ENCODE data around the gene ADAMTS15.

The ADAMTS15 gene

DNA sequence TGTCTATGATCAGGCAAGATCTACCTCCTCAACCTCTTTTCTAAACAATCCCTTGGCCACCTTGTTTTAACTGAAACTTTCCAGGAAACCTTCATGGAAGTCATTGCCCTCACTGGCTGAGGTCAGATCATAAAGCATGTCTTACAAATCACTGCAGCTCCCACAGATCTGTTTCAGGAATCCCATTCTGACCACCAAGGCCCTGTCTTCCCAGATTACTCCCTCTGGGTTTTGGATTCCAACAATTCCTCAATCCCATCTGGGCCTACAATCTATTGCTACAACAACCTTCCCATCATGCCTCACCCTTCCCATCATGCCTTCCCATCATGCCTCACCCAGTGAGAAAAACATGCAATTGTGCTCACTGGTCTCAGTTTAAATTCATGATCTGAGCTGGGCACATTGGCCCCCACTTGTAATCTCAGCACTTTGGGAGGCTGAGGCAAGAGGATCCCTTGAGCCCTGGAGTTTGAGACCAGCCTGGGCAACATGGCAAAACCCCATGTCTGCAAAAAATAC, 15.9 kb downstream of the ADAMTS15 start:
- no peak for DNase-seq

DNA sequence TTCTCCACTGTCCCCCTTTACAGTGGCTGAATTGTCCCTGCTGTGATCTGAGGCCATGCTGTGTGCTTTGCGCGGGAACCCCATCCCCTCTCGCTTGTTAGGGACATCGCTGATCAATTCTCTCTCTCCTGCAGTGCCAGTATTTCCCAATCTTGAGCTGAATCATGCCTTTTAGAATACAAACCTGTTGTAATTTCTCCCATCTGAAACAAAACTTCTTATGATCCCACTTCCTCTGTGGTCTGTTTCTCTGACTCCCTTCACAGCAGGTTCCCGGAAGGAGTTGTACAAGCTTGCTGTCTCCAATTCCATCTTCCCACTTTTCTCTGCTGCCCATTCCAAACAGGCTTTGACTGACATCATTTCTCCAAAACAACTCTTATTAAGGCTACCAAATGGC, 16.8 kb downstream of the ADAMTS15 start:
- DNase-seq, result no peak

GRCh38 chr11:130467116-130467900, 18.9 kb downstream of the ADAMTS15 start:
- DNase-seq, result no peak

- DNase-seq, result no peak
Measured at GRCh38 chr11:130469181-130469580, 20.7 kb downstream of the ADAMTS15 start.

- DNase-seq, result no peak
Measured at GRCh38 chr11:130470832-130471706, 22.6 kb downstream of the ADAMTS15 start.

- DNase-seq, result no peak
Measured at GRCh38 chr11:130471731-130472433, 23.4 kb downstream of the ADAMTS15 start.

DNA sequence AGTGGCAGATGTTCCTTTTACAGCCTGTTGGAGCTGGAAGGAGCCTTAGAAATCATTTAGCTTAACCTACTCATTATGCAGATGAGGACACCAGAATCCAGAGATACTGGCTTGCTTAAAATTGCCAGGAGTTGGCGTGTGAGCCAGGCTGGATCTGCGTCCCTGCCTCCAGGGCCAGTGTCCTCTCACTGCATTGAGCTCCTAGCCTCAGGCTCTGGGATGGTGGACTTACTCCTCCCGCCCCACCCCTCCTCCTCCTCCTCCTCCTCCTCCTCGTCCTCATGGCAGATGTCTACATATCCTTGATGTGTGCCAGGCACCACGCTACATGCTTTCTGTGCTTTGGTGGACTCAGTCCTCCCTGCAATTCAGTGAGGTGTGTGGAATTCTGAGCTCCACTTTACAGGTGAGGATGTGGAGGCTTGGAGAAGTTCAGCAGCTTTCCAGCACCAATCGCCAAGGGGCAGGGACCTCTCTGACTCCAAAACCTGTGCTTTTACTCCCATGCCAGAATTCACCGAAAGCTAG, 24.1 kb downstream of the ADAMTS15 start:
- DNase-seq, result no peak

DNA sequence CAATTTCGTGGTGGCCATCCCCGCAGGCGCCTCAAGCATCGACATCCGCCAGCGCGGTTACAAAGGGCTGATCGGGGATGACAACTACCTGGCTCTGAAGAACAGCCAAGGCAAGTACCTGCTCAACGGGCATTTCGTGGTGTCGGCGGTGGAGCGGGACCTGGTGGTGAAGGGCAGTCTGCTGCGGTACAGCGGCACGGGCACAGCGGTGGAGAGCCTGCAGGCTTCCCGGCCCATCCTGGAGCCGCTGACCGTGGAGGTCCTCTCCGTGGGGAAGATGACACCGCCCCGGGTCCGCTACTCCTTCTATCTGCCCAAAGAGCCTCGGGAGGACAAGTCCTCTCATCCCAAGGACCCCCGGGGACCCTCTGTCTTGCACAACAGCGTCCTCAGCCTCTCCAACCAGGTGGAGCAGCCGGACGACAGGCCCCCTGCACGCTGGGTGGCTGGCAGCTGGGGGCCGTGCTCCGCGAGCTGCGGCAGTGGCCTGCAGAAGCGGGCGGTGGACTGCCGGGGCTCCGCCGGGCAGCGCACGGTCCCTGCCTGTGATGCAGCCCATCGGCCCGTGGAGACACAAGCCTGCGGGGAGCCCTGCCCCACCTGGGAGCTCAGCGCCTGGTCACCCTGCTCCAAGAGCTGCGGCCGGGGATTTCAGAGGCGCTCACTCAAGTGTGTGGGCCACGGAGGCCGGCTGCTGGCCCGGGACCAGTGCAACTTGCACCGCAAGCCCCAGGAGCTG, 24.8 kb downstream of the ADAMTS15 start:
- DNase-seq, result no peak

DNA sequence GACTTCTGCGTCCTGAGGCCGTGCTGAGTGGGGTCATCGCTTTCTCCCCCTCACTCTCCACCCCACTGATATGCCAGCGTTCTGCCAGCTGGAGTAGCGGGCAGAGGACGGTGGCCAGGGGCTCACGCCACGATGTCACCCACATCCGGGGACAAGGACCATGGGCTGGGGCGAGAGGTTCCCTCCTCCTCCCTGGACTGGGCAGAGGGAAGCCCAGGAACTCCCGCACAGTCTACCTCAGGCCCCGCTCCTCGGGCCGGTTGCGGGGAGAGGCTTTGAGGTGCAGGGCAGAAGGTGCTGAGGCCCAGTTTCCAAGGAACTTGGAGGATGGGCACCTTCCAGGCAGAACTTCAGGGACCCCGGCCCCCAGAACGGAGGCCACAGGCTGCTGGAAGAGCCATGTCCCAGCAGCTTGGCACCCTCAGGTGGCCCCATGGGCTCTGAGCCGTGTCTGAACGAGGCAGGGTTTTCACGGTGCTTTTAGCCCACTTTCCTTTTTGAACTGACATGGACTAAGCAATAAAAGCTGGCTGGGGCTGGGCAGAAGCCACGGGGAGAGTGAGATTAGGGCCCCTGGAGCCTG, 25.4 kb downstream of the ADAMTS15 start:
- DNase-seq, result no peak

DNA sequence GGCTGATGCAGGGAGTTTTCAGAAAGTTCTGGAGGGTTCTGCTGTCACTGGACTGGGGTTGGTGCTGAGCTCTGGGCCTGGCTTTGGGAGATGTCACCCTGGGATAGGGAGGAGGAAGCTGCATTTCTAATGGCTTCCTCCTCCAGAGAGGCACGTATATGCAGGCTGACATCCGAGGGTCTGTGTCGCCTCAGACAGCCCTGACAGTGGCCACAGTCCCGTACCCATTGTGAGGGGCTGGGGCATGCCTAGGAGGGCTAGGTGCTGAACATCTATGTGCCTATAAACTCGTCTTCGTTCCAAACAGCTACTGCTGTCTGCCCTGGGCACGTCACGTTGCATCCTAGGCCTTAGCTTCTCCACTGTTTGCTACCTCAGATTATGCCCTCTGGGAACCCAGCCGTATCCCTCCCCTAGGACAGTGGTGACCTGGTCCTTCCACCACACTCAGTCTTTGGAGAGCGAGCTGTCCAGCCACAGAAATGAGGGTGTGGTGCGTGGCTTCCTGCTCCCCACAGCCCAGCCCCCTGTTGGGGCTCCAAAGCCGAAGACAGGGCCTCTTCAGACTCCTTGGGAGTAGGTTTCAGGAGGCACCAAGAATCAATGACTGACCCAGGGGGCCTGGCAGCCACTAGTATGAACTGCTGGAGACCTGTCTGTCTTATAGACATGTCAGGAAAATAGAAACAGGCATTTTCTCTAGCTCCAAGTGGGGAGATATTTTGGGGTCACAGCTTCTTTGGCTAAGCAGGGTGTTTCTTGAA, 26.4 kb downstream of the ADAMTS15 start:
- DNase-seq, result no peak

GRCh38 chr11:130475426-130476053, 27.1 kb downstream of the ADAMTS15 start:
- no peak for DNase-seq

- DNase-seq, result no peak
Measured at GRCh38 chr11:130476200-130476921, 27.9 kb downstream of the ADAMTS15 start.

DNA sequence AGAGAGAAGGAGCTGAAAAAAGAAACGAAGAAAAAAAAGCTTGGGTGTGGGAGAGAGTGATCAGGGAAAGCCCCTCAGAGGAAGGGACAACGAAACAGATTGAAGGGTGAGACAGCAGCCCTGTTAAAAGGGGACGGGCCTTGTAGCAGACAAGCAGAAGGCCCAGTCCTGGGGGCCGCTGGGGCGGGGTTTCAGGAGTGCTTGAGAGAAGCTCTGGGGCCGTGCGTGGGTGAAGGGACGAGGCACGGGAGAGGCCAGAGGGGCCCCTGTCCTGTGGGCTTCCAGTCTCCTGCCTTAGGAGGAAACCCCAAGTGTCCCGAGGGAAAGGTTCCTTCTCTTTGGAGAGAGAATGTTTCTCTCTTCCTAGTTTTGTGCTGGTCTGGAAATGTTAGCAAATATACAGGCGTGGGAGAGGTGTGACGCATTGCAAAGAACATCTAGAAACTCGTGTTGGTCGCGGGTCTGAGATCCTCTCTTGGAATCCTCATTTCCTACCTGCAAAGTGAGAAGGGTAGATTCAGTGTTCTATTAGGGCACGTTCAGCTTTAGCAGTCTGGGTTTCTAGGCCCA, 28.6 kb downstream of the ADAMTS15 start:
- no peak for DNase-seq

DNA sequence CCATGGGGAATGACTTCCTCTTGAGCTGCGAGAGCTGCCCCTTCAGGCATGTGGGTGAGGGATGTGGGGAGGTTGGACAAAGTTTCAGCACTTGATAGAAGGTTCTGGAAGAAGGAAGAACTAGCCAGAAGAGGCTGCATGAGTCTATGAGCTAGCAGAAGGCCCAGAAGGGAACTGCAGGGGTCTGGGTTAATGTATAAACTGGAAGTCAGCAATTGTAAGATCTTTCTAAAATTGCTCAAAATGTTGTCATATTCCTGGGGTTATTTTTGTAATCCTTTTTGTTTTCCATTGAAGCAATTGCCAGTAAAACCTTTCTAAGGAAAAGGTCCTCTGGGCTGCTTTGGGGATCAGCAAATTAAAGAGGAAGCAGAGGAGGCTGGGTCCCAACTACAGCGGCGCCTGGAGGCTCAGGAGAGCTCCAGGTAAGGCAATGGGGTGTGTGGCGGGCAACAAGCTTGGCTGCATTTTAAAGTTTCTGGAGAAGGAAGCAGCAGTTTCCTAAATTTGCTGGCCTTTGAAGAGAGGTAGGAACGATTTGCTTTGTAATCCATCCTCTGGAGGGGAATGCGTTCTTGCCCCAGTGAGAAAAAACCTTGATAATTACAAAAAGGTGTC, 29.2 kb downstream of the ADAMTS15 start:
- no peak for DNase-seq

- no peak for DNase-seq
Measured at GRCh38 chr11:130478204-130478701, 29.8 kb downstream of the ADAMTS15 start.

DNA sequence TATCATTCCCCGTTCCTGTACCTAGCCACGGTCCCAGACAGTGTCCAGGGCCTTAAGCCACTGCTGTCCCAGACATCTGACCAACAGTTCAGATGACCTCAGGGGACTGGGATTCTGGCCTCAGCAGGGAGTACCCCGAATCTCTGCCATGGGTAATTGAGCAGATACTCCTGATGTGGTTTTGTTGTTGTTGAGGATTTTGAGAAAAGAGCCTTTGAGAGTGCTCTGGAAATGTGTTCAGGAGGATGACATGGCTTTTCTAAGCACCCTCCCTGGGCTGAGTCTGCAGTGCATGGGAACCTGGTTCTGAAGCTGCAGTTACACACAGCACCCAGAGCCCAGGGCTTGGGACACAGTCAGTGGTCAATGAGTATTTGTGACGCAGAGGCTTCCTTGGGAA, 30.4 kb downstream of the ADAMTS15 start:
- no peak for DNase-seq

GRCh38 chr11:130480186-130480585, 31.7 kb downstream of the ADAMTS15 start:
- DNase-seq, result no peak

DNA sequence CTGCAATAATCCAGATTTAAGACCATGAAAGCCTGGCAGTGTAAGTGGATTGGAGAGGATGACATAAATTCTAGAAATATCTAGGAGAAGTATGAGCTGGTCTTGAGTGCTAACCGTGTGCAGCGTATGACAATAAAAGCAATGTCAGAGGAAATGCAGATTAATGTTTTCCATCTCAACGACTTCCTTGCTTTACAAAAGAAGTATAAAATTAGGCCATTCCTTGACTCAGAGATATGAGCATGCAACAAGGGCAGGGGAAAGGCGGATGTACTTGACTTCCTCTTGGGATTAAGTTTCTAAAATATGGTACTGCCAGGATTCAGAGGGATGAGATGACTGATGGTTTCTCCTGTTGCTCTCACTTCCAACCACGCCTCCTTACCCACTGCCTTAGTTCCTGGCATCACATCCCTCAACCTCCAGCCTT, 32.3 kb downstream of the ADAMTS15 start:
- no peak for DNase-seq

DNA sequence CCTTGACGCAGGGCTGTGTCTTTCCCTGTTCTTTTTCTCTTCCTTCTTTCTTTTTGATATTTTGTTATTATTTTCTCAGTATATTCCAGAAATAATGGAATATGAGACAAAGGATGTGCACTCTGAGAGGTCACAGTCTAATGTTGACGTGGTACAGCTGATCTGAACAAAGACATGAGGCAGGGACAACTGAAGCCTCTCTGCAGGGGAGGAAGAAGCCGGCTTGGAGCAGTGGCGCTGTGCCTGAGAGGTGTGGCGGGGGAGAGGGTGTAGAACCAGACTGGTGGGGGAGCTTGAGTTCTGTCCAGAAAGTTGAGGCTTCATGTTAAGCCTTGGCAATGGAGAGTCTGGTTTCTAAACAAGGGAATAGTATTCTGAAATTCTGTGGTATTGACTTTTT, 34.7 kb downstream of the ADAMTS15 start:
- no peak for DNase-seq
